HCT116 (cell line): ENCODE results near the gene SEMA6A. TPM values are rescaled to one million over a fixed set of nuclear protein-coding genes. Genes with fewer than 3 reads are reported as not detected.

Source experiments
- ATAC-seq: fragments of 200-7000 bp; cut with Tn5 transposase; 2 replicates; pipeline ENCODE4 v1.9.1; 2020; ENCODE audit warnings: mild to moderate bottlenecking, moderate library complexity
- BruUV-seq: library from RNA; stranded (reverse); fragments of 400-500 nt; replicated peaks from 2 replicates; lab custom pipeline; 2021; lab: Mats Ljungman, UMichigan
- CTCF ChIA-PET: fragments of 300-600 bp; sonication (Branson Sonifier 250); formaldehyde crosslinking; loops from one replicate; lab custom pipeline; 2021; ENCODE audit warnings: antibody characterized with exemption; lab: Charles Lee
- POLR2A ChIA-PET: fragments of 300-600, 350-600 bp; sonication (Branson Sonifier 250); formaldehyde crosslinking; loops from one replicate; lab custom pipeline; 2021; ENCODE audit warnings: antibody characterized with exemption; lab: Charles Lee
- RAD21 ChIA-PET, 2 experiments: fragments of 300-600 bp; sonication (Branson Sonifier 250); formaldehyde crosslinking; loops; one replicate each; lab custom pipeline; 2023; ENCODE audit warnings: low total read pairs in 2 of 2; ENCODE audit not compliant: uncharacterized antibody in 2 of 2, unreplicated experiment in 2 of 2, low non-redundant PET in 1 of 2; lab: Charles Lee
- DNase-seq: peaks from one replicate; pipeline ENCODE4 v3.0.0-alpha.2; 2010; ENCODE audit warnings: low read depth, low spot score
- H2AFZ ChIP-seq: fragments of 200-600 bp; shearing (Covaris generic), sonication (generic); 2 replicates; pipeline ENCODE4 v1.6.1; 2017; ENCODE audit warnings: low read depth, mixed run types, mixed read lengths, antibody characterized with exemption, low read length; ENCODE audit not compliant: poor library complexity, severe bottlenecking
- H3K27ac ChIP-seq: 2 replicates; pipeline ENCODE4 v1.5.1; 2012; ENCODE audit warnings: low read depth, low read length
- H3K27me3 ChIP-seq: fragments of 200-600 bp; sonication (generic); 2 replicates; pipeline ENCODE4 v1.6.1; 2016; ENCODE audit warnings: mixed run types, low read length, mixed read lengths; ENCODE audit not compliant: insufficient read depth
- H3K36me3 ChIP-seq, 2 experiments: fragments of 200-500 bp in 1 of 2; fragments of 200-600 bp in 1 of 2; sonication (Bioruptor generic) in 1 of 2; sonication (generic) in 1 of 2; 2 replicates each; pipeline versions ENCODE4 v1.5.1 to v1.6.1; 2014 to 2016; ENCODE audit warnings: low read length in 2 of 2, inconsistent platforms in 1 of 2, mixed read lengths in 1 of 2, mixed run types in 1 of 2; ENCODE audit not compliant: insufficient read depth in 2 of 2, control insufficient read depth in 1 of 2
- H3K4me1 ChIP-seq, 2 experiments: fragments of 200-600 bp in 1 of 2; sonication (generic) in 1 of 2; 2 replicates each; pipeline versions ENCODE4 v1.5.1 to v1.6.1; 2012 to 2017; ENCODE audit warnings: low read length in 2 of 2, inconsistent platforms in 1 of 2, mild to moderate bottlenecking in 1 of 2, mixed read lengths in 1 of 2, mixed run types in 1 of 2, moderate library complexity in 1 of 2; ENCODE audit not compliant: insufficient read depth in 2 of 2, control insufficient read depth in 1 of 2
- H3K4me2 ChIP-seq: fragments of 200-600 bp; sonication (generic); 2 replicates; pipeline ENCODE4 v1.6.1; 2017; ENCODE audit warnings: mixed run types, low read length, mixed read lengths
- H3K4me3 ChIP-seq, 2 experiments: fragments of 200-600 bp in 1 of 2; sonication (generic) in 1 of 2; replicated peaks in 1 of 2; 2 replicates each; pipeline ENCODE4 v1.5.1; 2011 to 2016; ENCODE audit warnings: low read length in 2 of 2, control low read depth in 1 of 2, low read depth in 1 of 2, mild to moderate bottlenecking in 1 of 2, mixed read lengths in 1 of 2, mixed run types in 1 of 2
- H3K79me2 ChIP-seq: fragments of 200-600 bp; sonication (generic); 2 replicates; pipeline ENCODE4 v1.6.1; 2017; ENCODE audit warnings: mild to moderate bottlenecking, mixed run types, low read length, moderate library complexity, mixed read lengths; ENCODE audit not compliant: insufficient read depth
- H3K9ac ChIP-seq: fragments of 200-600 bp; sonication (generic); 2 replicates; pipeline ENCODE4 v1.6.1; 2016; ENCODE audit warnings: low read length, mixed read lengths
- H3K9me2 ChIP-seq: fragments of 200-600 bp; sonication (generic), shearing (Covaris generic); 2 replicates; pipeline ENCODE4 v1.6.1; 2017; ENCODE audit warnings: mixed run types, mild to moderate bottlenecking, moderate library complexity; ENCODE audit not compliant: insufficient read depth
- H3K9me3 ChIP-seq, 2 experiments: fragments of 200-500 bp in 1 of 2; fragments of 200-600 bp in 1 of 2; sonication (Bioruptor generic) in 1 of 2; sonication (generic) in 1 of 2; 2 replicates each; pipeline ENCODE4 v1.6.1; 2014 to 2017; ENCODE audit warnings: low read length in 2 of 2, mixed read lengths in 2 of 2, inconsistent platforms in 1 of 2, low read depth in 1 of 2, mild to moderate bottlenecking in 1 of 2, mixed run types in 1 of 2, moderate library complexity in 1 of 2; ENCODE audit not compliant: control insufficient read depth in 1 of 2, insufficient read depth in 1 of 2
- H4K20me1 ChIP-seq: fragments of 200-600 bp; sonication (generic), shearing (Covaris generic); 2 replicates; pipeline ENCODE4 v1.6.1; 2017; ENCODE audit warnings: mixed run types, mild to moderate bottlenecking, moderate library complexity; ENCODE audit not compliant: insufficient read depth
- CBX3 ChIP-seq: IDR thresholded peaks from 2 replicates; pipeline ENCODE4 v1.6.1; 2012; ENCODE audit warnings: low read depth
- EGR1 ChIP-seq: IDR thresholded peaks from 2 replicates; pipeline ENCODE4 v1.6.1; 2012; ENCODE audit warnings: low read depth
- ELF1 ChIP-seq: IDR thresholded peaks from 2 replicates; pipeline ENCODE4 v1.6.1; 2012; ENCODE audit warnings: low read depth, borderline replicate concordance
- EZH2 ChIP-seq: fragments of 200-600 bp; sonication (generic); IDR thresholded peaks from 2 replicates; pipeline ENCODE4 v1.6.1; 2017; ENCODE audit warnings: antibody characterized with exemption, mixed run types
- EZH2phosphoT487 ChIP-seq: fragments of 200-600 bp; IDR thresholded peaks from 2 replicates; pipeline ENCODE4 v1.6.1; 2018; ENCODE audit warnings: antibody characterized with exemption, borderline replicate concordance
- FOSL1 ChIP-seq: IDR thresholded peaks from 2 replicates; pipeline ENCODE4 v1.6.1; 2012; ENCODE audit warnings: low read depth
- JUND ChIP-seq: IDR thresholded peaks from 2 replicates; pipeline ENCODE4 v1.6.1; 2012
- POLR2A ChIP-seq: IDR thresholded peaks from 2 replicates; pipeline ENCODE4 v1.7.0; 2011; ENCODE audit warnings: borderline replicate concordance; ENCODE audit not compliant: insufficient read depth, insufficient read length; ENCODE audit errors: extremely low read depth
- SIN3A ChIP-seq: IDR thresholded peaks from 2 replicates; pipeline ENCODE4 v1.6.1; 2012; ENCODE audit warnings: low read depth
- SP1 ChIP-seq: IDR thresholded peaks from 2 replicates; pipeline ENCODE4 v1.6.1; 2012; ENCODE audit warnings: low read depth
- SRF ChIP-seq: IDR thresholded peaks from 2 replicates; pipeline ENCODE4 v1.6.1; 2012; ENCODE audit warnings: low read depth
- YY1 ChIP-seq: IDR thresholded peaks from 2 replicates; pipeline ENCODE4 v1.6.1; 2011; ENCODE audit warnings: low read length, low read depth, moderate library complexity, mild to moderate bottlenecking; ENCODE audit not compliant: insufficient replicate concordance; ENCODE audit errors: extremely low read depth
- ZBTB33 ChIP-seq: IDR thresholded peaks from 2 replicates; pipeline ENCODE4 v1.6.1; 2011; ENCODE audit warnings: mild to moderate bottlenecking, low read length, moderate library complexity; ENCODE audit not compliant: insufficient replicate concordance; ENCODE audit errors: extremely low read depth
- ZFX ChIP-seq: fragments of 450-650 bp; IDR thresholded peaks from 2 replicates; pipeline ENCODE4 v1.6.1; 2017
- ZNF274 ChIP-seq: fragments of 200-500 bp; sonication (Bioruptor generic); IDR thresholded peaks from 2 replicates; pipeline ENCODE4 v1.6.1; 2014; ENCODE audit warnings: mild to moderate bottlenecking, low read depth, low read length, inconsistent platforms
- intact Hi-C: fragments of 100-400 bp; cut with micrococcal nuclease; formaldehyde crosslinking; loops from 2 replicates; pipeline ENCODE4 v1.10.0; 2022
- total RNA-seq: library from RNA; stranded (reverse); gene quantifications from one replicate; pipeline ENCODE4 v1.2.1, GENCODE V29; 2021; ENCODE audit not compliant: unreplicated experiment
- TF ChIP-seq, protein P1 (sequence below): IDR thresholded peaks from 2 replicates; pipeline ENCODE4 v1.6.1; 2012

The SEMA6A gene
- total RNA-seq, 1 experiment from 2014 or later, result 6.7 TPM

GRCh38 chr5:116464144-116464708 is 110.4 kb downstream of the SEMA6A start:
- Histone ChIP-seq H3K4me3 (no peak overlapping the region), H3K79me2 (no peaks in the 10 kb centered on the region), H4K20me1 (no peaks in the 10 kb centered on the region), H2AFZ (no peak overlapping the region), H3K36me3 (no peaks in the 10 kb centered on the region), H3K4me2 (no peak overlapping the region), H3K27ac (no peak overlapping the region), H3K4me1 (no peaks in the 10 kb centered on the region), H3K9ac (no peak overlapping the region), H3K27me3 (no peaks in the 10 kb centered on the region), H3K9me2 (no peaks in the 10 kb centered on the region), H3K9me3 (no peaks in the 10 kb centered on the region)
- intact Hi-C loops, result no loop called here
- TF ChIP-seq ZNF274 (no peak), ELF1 (no peak), FOSL1 (no peak), SIN3A (no peak), POLR2A (no peak), YY1 (no peak), JUND (no peak), ZFX (no peak)
- TF ChIP-seq, protein P1, sequence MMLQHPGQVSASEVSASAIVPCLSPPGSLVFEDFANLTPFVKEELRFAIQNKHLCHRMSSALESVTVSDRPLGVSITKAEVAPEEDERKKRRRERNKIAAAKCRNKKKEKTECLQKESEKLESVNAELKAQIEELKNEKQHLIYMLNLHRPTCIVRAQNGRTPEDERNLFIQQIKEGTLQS, result no peak
- no TSS peak for BruUV-seq
- CTCF ChIA-PET, result no interaction called here
- POLR2A ChIA-PET, result no interaction called here
- ATAC-seq, result no peak
- DNase-seq, result no peak
- RAD21 ChIA-PET, result no interaction called here

DNA sequence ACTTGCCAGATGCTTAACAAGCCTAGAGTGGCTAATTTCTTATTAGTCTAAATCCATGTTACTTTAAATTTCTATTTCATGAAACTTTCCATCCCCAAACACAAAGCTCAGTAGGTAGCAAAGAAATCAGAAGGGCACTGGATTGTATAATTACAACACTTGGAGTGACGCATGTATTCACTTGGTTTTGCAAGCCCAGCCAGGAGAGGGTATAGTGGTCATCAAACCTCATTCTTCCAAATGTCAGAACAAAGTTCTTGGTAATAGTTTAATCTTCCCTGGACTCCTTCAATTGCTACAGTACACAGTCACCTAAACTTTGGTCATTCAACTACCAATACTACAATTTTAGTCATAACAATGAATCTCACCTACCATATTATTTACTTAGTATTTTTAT is 112.1 kb downstream of the SEMA6A start:
- ChIA-PET RAD21 (no interaction called here), CTCF (no interaction called here), POLR2A (no interaction called here)
- DNase-seq (no peak), ATAC-seq (no peak)
- H3K79me2 ChIP-seq, result no peaks in the 10 kb centered on the region
- H3K9me3 ChIP-seq, result no peaks in the 10 kb centered on the region
- H3K4me1 ChIP-seq, result no peaks in the 10 kb centered on the region
- no peak overlapping the region for H2AFZ ChIP-seq
- H3K27ac ChIP-seq, result no peak overlapping the region
- no peaks in the 10 kb centered on the region for H3K27me3 ChIP-seq
- no peaks in the 10 kb centered on the region for H3K9me2 ChIP-seq
- H3K4me3 ChIP-seq, result no peak overlapping the region
- no peak overlapping the region for H3K4me2 ChIP-seq
- intact Hi-C loops, result no loop called here
- no peak overlapping the region for H3K9ac ChIP-seq
- no peaks in the 10 kb centered on the region for H3K36me3 ChIP-seq
- no TSS peak for BruUV-seq
- H4K20me1 ChIP-seq, result no peaks in the 10 kb centered on the region
- TF ChIP-seq ZBTB33 (no peak), SP1 (no peak), ZFX (no peak), ELF1 (no peak), EZH2 (no peak), EZH2phosphoT487 (no peak), SRF (no peak), EGR1 (no peak), ZNF274 (no peak), CBX3 (no peak)
- TF ChIP-seq, protein P1, result no peak
